Pons (tissue), 1 donor: Measurements from ENCODE around the gene IHH.

Source experiments
- DNase-seq: peaks from one replicate; pipeline ENCODE4 v3.0.0-alpha.2; 2016; ENCODE audit warnings: low spot score

IHH gene

GRCh38 chr2:219073413-219074129, 12.8 kb upstream of the IHH start:
- DNase-seq: peak; percentile 58

- no peak for DNase-seq
These were observed 12.1 kb upstream of the IHH start for GRCh38 chr2:219072741-219073250.

DNA sequence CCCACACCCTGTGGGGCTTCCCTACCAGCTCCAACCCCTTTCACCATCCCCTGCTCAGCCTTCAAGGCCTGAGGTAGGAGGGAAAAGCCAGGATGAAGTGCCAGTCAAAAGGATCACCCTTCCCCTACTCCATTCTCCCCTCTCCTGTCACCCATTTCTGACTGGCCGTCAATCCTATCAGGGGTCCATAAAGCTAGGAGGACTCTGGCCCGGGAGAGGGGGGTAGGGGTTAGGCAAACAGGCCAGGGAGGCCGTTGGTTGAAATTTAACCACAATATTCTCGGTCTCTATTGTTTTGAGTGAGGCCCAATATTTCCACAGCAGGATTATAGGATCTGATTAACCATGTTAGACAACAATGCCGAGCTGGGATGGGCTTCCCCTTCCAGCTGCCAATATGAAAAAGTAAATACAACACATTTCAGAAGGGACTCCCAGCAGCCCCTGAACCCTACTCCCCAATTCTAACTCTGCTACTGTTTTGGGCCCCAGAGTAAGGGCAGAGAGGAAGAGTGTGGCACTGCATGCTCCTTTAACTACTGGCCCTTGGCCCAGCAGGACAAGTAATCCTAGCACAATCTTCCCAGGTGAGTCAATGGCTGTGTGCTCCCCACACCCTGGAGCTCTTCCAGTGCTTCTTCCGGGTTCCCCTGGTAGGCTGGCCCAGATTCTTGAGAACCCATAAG, 10.6 kb upstream of the IHH start:
- no peak for DNase-seq

- DNase-seq: no peak
These were observed 4.8 kb upstream of the IHH start for GRCh38 chr2:219065484-219065883.

DNA sequence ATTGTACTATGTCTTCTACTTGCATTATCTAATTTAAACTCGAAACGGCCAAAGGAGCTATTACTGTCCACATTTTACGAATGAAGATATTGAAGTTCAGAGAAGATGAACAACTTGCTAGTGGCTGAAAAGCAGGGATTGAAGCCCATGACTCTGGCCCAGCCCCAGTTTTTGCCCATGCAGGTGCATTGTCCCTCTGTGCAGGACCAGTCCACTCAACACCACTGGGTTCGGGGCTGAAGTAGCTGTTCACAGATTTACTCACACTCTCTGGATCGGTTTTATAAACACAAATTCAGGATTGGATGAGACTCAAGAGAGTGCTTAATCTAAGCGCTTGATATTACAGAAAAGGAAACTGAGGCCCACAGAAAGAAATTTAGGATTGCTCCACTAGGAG, 1.4 kb upstream of the IHH start:
- DNase-seq: no peak

GRCh38 chr2:219059725-219060682, 717 bp downstream of the IHH start:
- DNase-seq: no peak

GRCh38 chr2:219059375-219059724, 1.4 kb downstream of the IHH start:
- no peak for DNase-seq

- DNase-seq: no peak
These were observed 2.0 kb downstream of the IHH start for GRCh38 chr2:219058541-219059374.

GRCh38 chr2:219057709-219058540, 2.8 kb downstream of the IHH start:
- peak; percentile 31 for DNase-seq

- no peak for DNase-seq
These were observed 3.6 kb downstream of the IHH start for GRCh38 chr2:219056896-219057708.

DNA sequence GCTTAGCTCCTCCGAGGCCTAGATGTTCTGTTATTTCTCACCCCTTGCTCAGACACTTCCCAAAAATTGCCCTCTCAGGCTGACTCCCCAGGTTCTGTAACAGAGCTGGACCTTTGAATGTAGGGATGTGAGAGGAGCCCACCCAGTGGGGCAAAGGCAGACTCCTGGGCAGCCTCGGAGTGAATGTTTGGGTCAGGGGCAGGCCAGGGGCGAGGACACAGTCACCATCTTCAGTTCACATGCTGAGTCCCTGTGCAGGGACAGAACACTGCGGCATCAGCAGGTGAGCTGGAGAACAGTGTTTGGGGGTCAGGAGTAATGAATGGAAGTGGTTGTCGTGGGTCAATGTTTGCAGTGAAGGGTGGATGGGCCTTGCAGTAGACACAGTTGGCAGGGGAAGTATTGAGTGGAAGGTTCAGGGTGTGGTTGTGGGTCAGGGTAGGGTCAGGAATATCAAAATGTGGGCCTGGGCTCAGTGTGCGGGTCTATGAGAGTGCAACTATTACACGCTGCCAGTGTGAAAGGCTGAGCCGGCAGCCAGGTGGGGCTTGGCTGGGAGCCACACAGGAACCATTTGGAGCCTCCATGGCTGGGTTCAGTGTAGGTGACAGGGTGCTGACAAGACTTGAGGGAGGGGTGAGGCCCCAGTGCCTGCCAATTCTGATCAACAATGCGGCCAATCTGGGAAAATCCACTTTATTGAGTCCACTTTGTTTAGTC, 4.4 kb downstream of the IHH start:
- DNase-seq: no peak

GRCh38 chr2:219054956-219055903, 5.5 kb downstream of the IHH start:
- DNase-seq: no peak

- no peak for DNase-seq
These were observed 11.4 kb downstream of the IHH start for GRCh38 chr2:219049282-219049681.

GRCh38 chr2:219045937-219046550, 14.7 kb downstream of the IHH start:
- no peak for DNase-seq

- no peak for DNase-seq
These were observed 18.0 kb downstream of the IHH start for GRCh38 chr2:219042750-219043149.

GRCh38 chr2:219042157-219042556, 18.6 kb downstream of the IHH start:
- DNase-seq: no peak

- DNase-seq: peak; percentile 51
These were observed 19.5 kb downstream of the IHH start, which contains the start of gene CFAP65 for GRCh38 chr2:219041252-219041651. TSS of gene CFAP65 (minus strand) at chr2:219041516. CDS start at chr2:219039048, 2,468 bp downstream.
